ENCODE results near the gene XPA.
"Not testable (repeated sequence)": the region's sequence is repeated elsewhere in the genome, so short reads cannot be mapped to it uniquely, and the experiment has no call there.

Gene XPA

GRCh38 chr9:97696803-97697601, at the start of gene XPA:
Gene XPA (minus strand): TSS chr9:97697340. CDS start chr9:97697292, 48 bp downstream.
- DNase-seq, result peak; percentile 84

GRCh38 chr9:97744710-97745708, 47.9 kb upstream of the XPA start:
- no peak for DNase-seq

- DNase-seq, result not testable (repeated sequence)
Observed at GRCh38 chr9:97744025-97744424, 46.9 kb upstream of the XPA start.

GRCh38 chr9:97742545-97742944, 45.4 kb upstream of the XPA start:
- DNase-seq, result no peak

- DNase-seq, result no peak
Observed at GRCh38 chr9:97741947-97742346, 44.8 kb upstream of the XPA start.

- no peak for DNase-seq
Observed at GRCh38 chr9:97740848-97741821, 44.0 kb upstream of the XPA start.

- no peak for DNase-seq
Observed at GRCh38 chr9:97737429-97737828, 40.3 kb upstream of the XPA start.

GRCh38 chr9:97735070-97735600, 38.0 kb upstream of the XPA start:
- no peak for DNase-seq

GRCh38 chr9:97726716-97727115, 29.6 kb upstream of the XPA start:
- DNase-seq, result no peak

GRCh38 chr9:97723819-97724218, 26.7 kb upstream of the XPA start:
- no peak for DNase-seq

- no peak for DNase-seq
Observed at GRCh38 chr9:97722331-97722730, 25.2 kb upstream of the XPA start.

GRCh38 chr9:97721396-97721795, 24.3 kb upstream of the XPA start:
- DNase-seq, result no peak

GRCh38 chr9:97717866-97718265, 20.7 kb upstream of the XPA start:
- DNase-seq, result no peak

GRCh38 chr9:97714435-97714834, 17.3 kb upstream of the XPA start:
- DNase-seq, result no peak

GRCh38 chr9:97711223-97711626, 14.1 kb upstream of the XPA start:
- no peak for DNase-seq

- peak; percentile 56 for DNase-seq
Observed at GRCh38 chr9:97710356-97711222, 13.4 kb upstream of the XPA start.

GRCh38 chr9:97706246-97706645, 9.1 kb upstream of the XPA start:
- no peak for DNase-seq

GRCh38 chr9:97705354-97705950, 8.3 kb upstream of the XPA start:
- DNase-seq, result no peak

GRCh38 chr9:97704851-97705250, 7.7 kb upstream of the XPA start:
- DNase-seq, result no peak

- DNase-seq, result no peak
Observed at GRCh38 chr9:97704345-97704677, 7.2 kb upstream of the XPA start.
